B cell (primary cell): ENCODE data around the gene ABCB7. TPM values are rescaled to one million over a fixed set of nuclear protein-coding genes. Genes with fewer than 3 reads are reported as not detected.
A peak's percentile ranks its signal among the peaks of the same experiment; 100 is the strongest.

Experiments
- ATAC-seq: fragments of 200-7000 bp; cut with Tn5 transposase; one replicate; pipeline ENCODE4 v1.10.0; 2021; ENCODE audit warnings: low read depth, mild to moderate bottlenecking, moderate number of reproducible peaks, moderate library complexity
- CTCF ChIA-PET: fragments of 350-600 bp; sonication (Branson Sonifier 250); formaldehyde crosslinking; loops from one replicate; lab custom pipeline; 2021; ENCODE audit warnings: antibody characterized with exemption, inconsistent platforms; lab: Charles Lee
- POLR2A ChIA-PET: fragments of 350-600 bp; sonication (Branson Sonifier 250); formaldehyde crosslinking; loops from one replicate; lab custom pipeline; 2021; ENCODE audit warnings: antibody characterized with exemption; lab: Charles Lee
- DNase-seq: peaks from one replicate; pipeline ENCODE4 v3.0.0; 2013
- H2AFZ ChIP-seq: 2 replicates; pipeline ENCODE4 v1.6.1; 2012; ENCODE audit warnings: mild to moderate bottlenecking, low read depth, low read length; ENCODE audit not compliant: insufficient read depth, poor library complexity, severe bottlenecking
- H3K27ac ChIP-seq, 2 donors: 1 replicate in 1 of 2; 2 replicates in 1 of 2; pipeline ENCODE4 v1.5.1; 2012 to 2013; ENCODE audit warnings: low read length in 2 of 2, mild to moderate bottlenecking in 2 of 2, moderate library complexity in 1 of 2
- H3K27me3 ChIP-seq, 4 experiments: fragments of 200-600 bp in 1 of 4; sonication (generic) in 1 of 4; replicated peaks in 1 of 4; 1 replicate in 2 of 4; 2 replicates in 2 of 4; pipeline versions ENCODE4 v1.6.1 to v1.7.0; 2013 to 2016; ENCODE audit warnings: low read length in 3 of 4, mild to moderate bottlenecking in 2 of 4, mixed read lengths in 1 of 4, moderate library complexity in 1 of 4; ENCODE audit not compliant: insufficient read depth in 4 of 4, control insufficient read depth in 3 of 4; ENCODE audit errors: control extremely low read depth in 1 of 4
- H3K36me3 ChIP-seq, 2 experiments: replicated peaks in 1 of 2; 1 replicate in 1 of 2; 2 replicates in 1 of 2; pipeline versions ENCODE4 v1.6.1 to v1.7.1; 2013; ENCODE audit warnings: low read length in 1 of 2; ENCODE audit not compliant: insufficient read depth in 2 of 2, control insufficient read depth in 1 of 2; ENCODE audit errors: control extremely low read depth in 1 of 2, extremely low read depth in 1 of 2
- H3K4me1 ChIP-seq, 2 donors: fragments of 200-600 bp in 1 of 2; sonication (generic) in 1 of 2; 1 replicate in 1 of 2; 2 replicates in 1 of 2; pipeline versions ENCODE4 v1.5.1 to v1.6.1; 2013 to 2017; ENCODE audit warnings: low read length in 2 of 2; ENCODE audit not compliant: control insufficient read depth in 2 of 2, insufficient read depth in 2 of 2
- H3K4me2 ChIP-seq: replicated peaks from 2 replicates; pipeline ENCODE3; 2012; ENCODE audit warnings: mild to moderate bottlenecking, low read depth, low read length; ENCODE audit not compliant: poor library complexity, severe bottlenecking
- H3K4me3 ChIP-seq, 5 experiments: fragments of 200-600 bp in 1 of 5; sonication (generic) in 1 of 5; 1 replicate in 3 of 5; 2 replicates in 2 of 5; pipeline versions ENCODE4 v1.5.1 to v1.7.0; 2011 to 2016; ENCODE audit warnings: low read length in 4 of 5, mild to moderate bottlenecking in 4 of 5, low read depth in 2 of 5, control low read depth in 1 of 5, moderate library complexity in 1 of 5; ENCODE audit not compliant: insufficient read depth in 1 of 5; ENCODE audit errors: control extremely low read depth in 1 of 5, extremely low read depth in 1 of 5
- H3K79me2 ChIP-seq: fragments of 200-600 bp; sonication (generic); one replicate; pipeline ENCODE4 v1.6.0; 2016; ENCODE audit warnings: low read length; ENCODE audit not compliant: control insufficient read depth, insufficient read depth
- H3K9ac ChIP-seq: fragments of 200-600 bp; sonication (generic); 2 replicates; pipeline ENCODE4 v1.6.1; 2017; ENCODE audit warnings: mild to moderate bottlenecking, low read length, moderate library complexity
- H3K9me3 ChIP-seq, 3 donors: one replicate each; pipeline versions ENCODE4 v1.6.1 to v1.7.1; 2013; ENCODE audit warnings: low read length in 2 of 3; ENCODE audit not compliant: control insufficient read depth in 2 of 3, insufficient read depth in 1 of 3; ENCODE audit errors: control extremely low read depth in 1 of 3
- H4K20me1 ChIP-seq: 2 replicates; pipeline ENCODE4 v1.6.0; 2012; ENCODE audit warnings: mild to moderate bottlenecking, low read length; ENCODE audit not compliant: insufficient read depth, control insufficient read depth, poor library complexity, severe bottlenecking
- H3K27ac Mint-ChIP-seq: one replicate; pipeline ENCODE4 v1.8.0; 2021; ENCODE audit warnings: mixed read lengths
- H3K27me3 Mint-ChIP-seq: one replicate; pipeline ENCODE4 v1.8.0; 2021; ENCODE audit warnings: mixed read lengths
- H3K4me1 Mint-ChIP-seq: one replicate; pipeline ENCODE4 v1.8.0; 2021; ENCODE audit warnings: mixed read lengths
- H3K4me3 Mint-ChIP-seq: one replicate; pipeline ENCODE4 v1.8.0; 2021; ENCODE audit warnings: mixed read lengths
- H3K9me3 Mint-ChIP-seq: one replicate; pipeline ENCODE4 v1.8.0; 2022; ENCODE audit warnings: mixed read lengths; ENCODE audit not compliant: insufficient read depth
- EZH2 ChIP-seq: IDR thresholded peaks from 2 replicates; pipeline ENCODE4 v1.6.1; 2012; ENCODE audit warnings: borderline replicate concordance, low read depth, mild to moderate bottlenecking, moderate library complexity, low read length; ENCODE audit not compliant: insufficient read depth, poor library complexity, severe bottlenecking
- WGBS: methylation state at CpG from one replicate; pipeline ENCODE4 v1.1.5; 2013; ENCODE audit warnings: missing lambda C conversion rate; ENCODE audit not compliant: insufficient coverage; 5-methylcytosine and 5-hydroxymethylcytosine counted together
- intact Hi-C: fragments of 100-400 bp; cut with micrococcal nuclease; formaldehyde crosslinking; loops from one replicate; pipeline ENCODE4 v1.10.0; 2022
- polyA plus RNA-seq: library from polyadenylated mRNA; depleted of rRNA; stranded (reverse); fragments of >200 nt; gene quantifications from 2 replicates; pipeline ENCODE4 v1.2.3, GENCODE V29; 2012
- total RNA-seq, 2 donors: library from RNA; stranded (reverse); fragments of 120-200 nt in 1 of 2; gene quantifications; 1 replicate in 1 of 2; 2 replicates in 1 of 2; pipeline versions ENCODE4 v1.2.3 to v1.2.4, GENCODE V29; 2013 to 2022
- TF ChIP-seq, protein P1 (sequence below): fragments of 200-600 bp; IDR thresholded peaks from one replicate; pipeline ENCODE4 v1.8.0; 2022; ENCODE audit warnings: antibody characterized with exemption, mild to moderate bottlenecking

Gene ABCB7
- total and polyA plus RNA-seq, 2 donors (not counting 1 experiment from before 2014, with no cell fraction given): 17.8 to 34.7 TPM

DNA sequence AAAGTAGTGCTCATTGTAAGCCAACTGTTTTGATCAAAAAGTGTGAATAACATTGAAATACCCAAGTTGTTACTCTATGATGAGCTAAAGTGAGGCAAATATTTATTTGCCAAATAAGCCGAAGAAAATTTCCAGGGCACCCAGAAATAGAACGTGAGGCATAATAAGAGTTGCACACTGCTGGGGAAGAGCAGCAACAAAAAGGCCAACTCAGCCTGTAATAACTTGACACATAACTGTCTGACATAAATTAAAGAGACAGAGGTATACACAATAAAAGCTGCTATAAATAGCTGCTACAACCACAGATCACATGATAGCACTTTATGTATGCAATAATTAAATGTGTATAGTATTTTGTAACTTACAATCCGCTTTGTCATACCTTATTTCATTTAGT is 2.0 kb upstream of the ABCB7 start:
- no peaks in the 10 kb centered on the region for H4K20me1 ChIP-seq
- H3K9ac ChIP-seq: no peak overlapping the region
- no peak overlapping the region for H3K27ac Mint-ChIP-seq
- peaks cover 27% of the 10 kb centered on the region for H3K4me1 Mint-ChIP-seq
- intact Hi-C loops: loop anchor here (5.0 kb wide), 2 partner anchors 236 to 1014 kb away; partner anchors contain the start of gene PBDC1
- H3K79me2 ChIP-seq: peaks cover 36% of the 10 kb centered on the region
- no peaks in the 10 kb centered on the region for H3K9me3 ChIP-seq
- TF ChIP-seq, protein P1, sequence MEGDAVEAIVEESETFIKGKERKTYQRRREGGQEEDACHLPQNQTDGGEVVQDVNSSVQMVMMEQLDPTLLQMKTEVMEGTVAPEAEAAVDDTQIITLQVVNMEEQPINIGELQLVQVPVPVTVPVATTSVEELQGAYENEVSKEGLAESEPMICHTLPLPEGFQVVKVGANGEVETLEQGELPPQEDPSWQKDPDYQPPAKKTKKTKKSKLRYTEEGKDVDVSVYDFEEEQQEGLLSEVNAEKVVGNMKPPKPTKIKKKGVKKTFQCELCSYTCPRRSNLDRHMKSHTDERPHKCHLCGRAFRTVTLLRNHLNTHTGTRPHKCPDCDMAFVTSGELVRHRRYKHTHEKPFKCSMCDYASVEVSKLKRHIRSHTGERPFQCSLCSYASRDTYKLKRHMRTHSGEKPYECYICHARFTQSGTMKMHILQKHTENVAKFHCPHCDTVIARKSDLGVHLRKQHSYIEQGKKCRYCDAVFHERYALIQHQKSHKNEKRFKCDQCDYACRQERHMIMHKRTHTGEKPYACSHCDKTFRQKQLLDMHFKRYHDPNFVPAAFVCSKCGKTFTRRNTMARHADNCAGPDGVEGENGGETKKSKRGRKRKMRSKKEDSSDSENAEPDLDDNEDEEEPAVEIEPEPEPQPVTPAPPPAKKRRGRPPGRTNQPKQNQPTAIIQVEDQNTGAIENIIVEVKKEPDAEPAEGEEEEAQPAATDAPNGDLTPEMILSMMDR: no peak
- TF ChIP-seq EZH2: no peak
- H3K4me1 ChIP-seq: peaks cover 6 to 9% of the 10 kb centered on the region in 2 donors
- H2AFZ ChIP-seq: no peak overlapping the region
- H3K27me3 Mint-ChIP-seq: no peaks in the 10 kb centered on the region
- no peak overlapping the region for H3K4me2 ChIP-seq
- POLR2A ChIA-PET: no interaction called here
- no peaks in the 10 kb centered on the region for H3K9me3 Mint-ChIP-seq
- no peaks in the 10 kb centered on the region for H3K27me3 ChIP-seq
- WGBS: no CpG with 5 or more reads among the region's 3 CpGs
- no peak for ATAC-seq
- CTCF ChIA-PET: no interaction called here
- H3K36me3 ChIP-seq: no peaks in the 10 kb centered on the region
- H3K4me3 ChIP-seq: no peak overlapping the region
- H3K27ac ChIP-seq: no peak overlapping the region
- no peak for DNase-seq
- H3K4me3 Mint-ChIP-seq: no peak overlapping the region

DNA sequence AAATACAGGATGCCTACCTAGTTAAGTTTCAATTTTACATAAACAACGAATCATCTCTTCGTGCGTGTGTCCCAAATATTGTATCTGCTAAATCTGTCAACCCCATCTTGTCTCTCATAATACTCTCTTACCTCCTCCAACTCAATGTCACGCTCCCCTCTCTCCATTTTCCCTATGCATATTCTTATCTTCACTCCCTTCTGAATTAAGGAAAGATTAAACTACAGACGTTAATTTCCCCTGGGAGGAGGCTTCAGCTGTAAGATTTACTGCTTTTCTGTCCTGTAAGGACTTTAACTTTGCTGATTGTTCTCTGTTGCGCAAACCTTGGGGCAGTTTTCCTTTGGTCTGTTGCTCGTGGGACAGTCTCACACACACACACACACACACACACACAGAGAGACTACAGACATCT is 455 bp upstream of the ABCB7 start:
- WGBS: 0% methylated on average over 3 of the region's 7 CpGs
- Histone ChIP-seq H3K27me3 (no peaks in the 10 kb centered on the region), H2AFZ (peak overlapping the region; percentile 77), H3K36me3 (no peaks in the 10 kb centered on the region), H4K20me1 (no peaks in the 10 kb centered on the region), H3K79me2 (peaks cover 49% of the 10 kb centered on the region), H3K4me1 (peaks cover 6 to 9% of the 10 kb centered on the region in 2 donors), H3K4me3 (peak overlapping the region; percentile 45 to 75 (median 70)), H3K9me3 (no peaks in the 10 kb centered on the region), H3K4me2 (peak overlapping the region; percentile 59), H3K9ac (peak overlapping the region; percentile 79), H3K27ac (peak overlapping the region; percentile 78 to 82)
- Mint-ChIP-seq H3K27ac (peak overlapping the region; percentile 94), H3K27me3 (no peaks in the 10 kb centered on the region), H3K4me1 (peaks cover 34% of the 10 kb centered on the region), H3K9me3 (no peaks in the 10 kb centered on the region), H3K4me3 (peak overlapping the region; percentile 86)
- DNase-seq (no peak), ATAC-seq (peak; percentile 12)
- intact Hi-C loops: loop anchor here (2.0 to 5.0 kb wide), 4 partner anchors 118 to 1016 kb away; partner anchors contain the start of genes PBDC1, RLIM and UPRT
- ChIA-PET CTCF (no interaction called here), POLR2A (no interaction called here)
- TF ChIP-seq, protein P1: no peak
- TF ChIP-seq EZH2: no peak
